A549 treated with GW870086 at 1 μM for 4 hours (cell line): ENCODE measurements around the gene CCDC150. TPM values are rescaled to one million over a fixed set of nuclear protein-coding genes. Genes with fewer than 3 reads are reported as not detected.

ENCODE experiments used
- total RNA-seq: library from RNA; stranded (reverse); fragments of 200-300 nt; extraction: Qiagen RNA extraction; gene quantifications from 5 replicates; pipeline ENCODE4 v1.2.3, GENCODE V29; 2022; ENCODE audit warnings: low read depth

The CCDC150 gene
- total RNA-seq, result 4.8 to 5.5 TPM (median 5.0 TPM) in 5 replicates

DNA sequence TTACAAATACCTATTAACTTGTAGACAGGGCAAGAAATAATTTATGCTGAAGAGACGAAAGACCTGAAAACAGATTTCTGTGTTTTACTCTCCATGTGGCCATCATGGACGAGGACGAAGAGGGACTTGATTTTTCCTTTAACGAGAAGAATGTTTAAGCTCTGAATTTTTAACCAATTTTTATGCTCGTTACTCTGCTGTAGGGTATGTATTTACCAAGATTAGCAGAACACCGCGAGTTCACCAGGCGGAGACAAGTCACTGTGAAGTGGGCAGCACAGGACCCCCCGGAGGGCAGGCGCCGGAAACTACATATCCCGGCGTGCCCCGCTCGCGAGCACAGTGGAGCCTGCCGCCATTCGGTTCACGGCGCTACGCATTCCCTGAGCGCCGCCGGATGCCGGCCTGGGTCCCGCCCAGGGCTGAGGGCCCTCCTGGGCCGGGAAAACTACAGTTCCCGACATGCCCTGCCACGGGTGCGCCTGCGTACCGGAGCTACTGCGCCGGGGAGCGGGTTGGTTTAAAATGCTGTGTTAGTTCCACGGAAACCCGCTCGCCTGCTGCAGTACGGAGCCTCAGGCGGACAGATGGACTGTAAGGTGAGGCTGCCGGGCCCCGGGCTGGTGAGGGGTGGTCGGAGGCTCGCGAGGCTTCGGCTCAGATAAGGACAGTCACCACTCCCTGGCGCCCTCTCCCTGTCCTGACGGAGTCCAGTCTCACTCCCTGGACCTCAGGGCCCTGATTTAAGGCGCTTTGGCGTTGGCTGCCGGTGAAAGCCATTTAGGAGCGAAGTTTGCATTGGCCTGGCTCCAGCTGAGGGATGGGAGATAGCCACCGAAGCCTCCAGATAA is at the start of gene CCDC150:
Gene CCDC150, plus strand, starts transcription at position 536 of the 851 bp plus-strand sequence. Its CDS starts 52 bp downstream, at position 588.

DNA sequence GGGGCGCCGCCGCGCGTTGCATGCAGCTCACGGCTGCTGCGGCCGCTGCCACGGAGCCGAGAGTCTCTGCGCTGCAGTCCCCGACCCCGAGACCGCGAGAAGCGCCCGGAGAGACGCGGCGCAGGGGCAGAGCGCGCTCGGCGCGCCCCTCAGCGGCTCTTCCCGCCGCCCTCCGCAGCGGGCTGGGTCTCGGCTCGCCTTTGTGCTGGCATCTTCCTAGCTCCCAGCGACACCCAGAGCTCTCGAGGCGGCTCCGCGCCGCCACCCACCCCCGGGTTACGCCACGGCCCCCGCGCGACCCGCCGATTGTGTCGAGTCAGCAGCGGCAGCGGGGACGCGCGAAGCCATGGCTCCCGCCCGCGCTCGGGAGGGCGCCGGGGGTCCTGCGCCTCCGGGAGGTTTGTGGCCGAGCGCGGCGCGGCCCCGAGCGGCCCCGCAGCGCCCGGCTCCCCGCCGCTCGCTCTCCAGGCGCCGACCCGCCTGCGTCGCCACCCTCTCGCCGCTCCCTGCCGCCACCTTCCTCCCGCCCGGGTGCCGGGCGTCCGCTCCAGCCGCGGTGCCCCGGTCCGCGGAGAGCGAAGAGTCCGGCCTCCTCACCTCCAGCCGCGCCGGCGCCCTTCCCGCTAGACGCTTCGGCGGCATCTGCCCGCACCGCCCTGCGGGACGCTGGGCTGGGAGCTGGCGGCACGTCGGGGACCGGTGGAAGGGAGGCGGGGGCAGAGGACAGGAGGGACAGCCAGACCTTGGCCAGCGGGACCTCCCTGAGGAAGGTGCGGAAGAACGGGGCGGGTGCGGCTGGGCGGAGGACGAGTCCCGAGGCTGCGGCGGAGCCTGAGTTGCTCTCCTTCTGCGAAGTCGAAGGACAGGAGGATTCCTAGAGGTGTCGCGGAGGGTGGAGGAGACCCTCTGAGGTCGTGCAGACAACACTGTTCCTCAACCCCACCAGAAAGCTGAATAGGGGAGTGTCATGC is 46.3 kb upstream of the CCDC150 start, which contains the start of gene HECW2:
Gene HECW2, minus strand, starts transcription at position 644 of the 971 bp plus-strand sequence.

Other genes with a start within 250 kb of the CCDC150 start
- 2.3 to 3.1 TPM (median 2.5 TPM) in 5 replicates for gene HECW2, start 46.2 kb upstream of the CCDC150 start, total RNA-seq
- gene GTF3C3, start 160.0 kb downstream of the CCDC150 start, total RNA-seq, result 14.6 to 20.8 TPM (median 18.1 TPM) in 5 replicates
- gene C2orf66, start 169.6 kb downstream of the CCDC150 start, total RNA-seq, result 0.12 TPM in 1 of 5 replicates, not detected in the others